ENCODE measurements around the gene YTHDC2.

DNA sequence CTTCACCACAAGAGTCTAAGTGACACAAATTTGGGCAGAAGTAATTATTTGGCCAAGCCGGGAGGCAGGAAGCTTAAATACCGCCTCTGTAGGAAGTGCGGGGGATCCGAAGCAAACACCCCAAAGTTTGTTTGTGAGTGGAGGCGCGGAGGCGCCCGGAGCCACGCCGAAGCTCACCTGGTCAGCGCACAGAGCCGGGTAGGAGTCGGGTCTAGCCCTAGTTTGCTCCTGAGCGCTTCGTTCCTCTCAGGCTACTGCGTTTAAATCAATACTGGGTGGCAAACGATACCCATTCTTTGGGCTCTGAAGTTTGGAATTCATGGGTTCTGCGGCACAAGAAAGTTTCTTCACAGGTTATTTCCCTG lies 26.1 kb upstream of the YTHDC2 start:
- TF ChIP-seq CTCF (IDR thresholded peaks at IDR 0.05) (no peak), POLR2A (IDR thresholded peaks at IDR 0.05) (no peak)
